T-helper 17 cell (primary cell): ENCODE data around the gene MAP2K3. TPM values are rescaled to one million over a fixed set of nuclear protein-coding genes. Genes with fewer than 3 reads are reported as not detected.
A peak's percentile ranks its signal among the peaks of the same experiment; 100 is the strongest.

Source experiments
- ATAC-seq: fragments of 150-1000 bp; cut with Tn5 transposase; 2 replicates; pipeline ENCODE4 v1.10.0; 2021; ENCODE audit warnings: mild to moderate bottlenecking, moderate library complexity
- DNase-seq, 3 donors: peaks; one replicate each; pipeline versions ENCODE4 v3.0.0 to v3.0.0-alpha.2; 2020 to 2021
- H3K9me3 ChIP-seq: one replicate; pipeline ENCODE4 v1.7.0; 2013; ENCODE audit warnings: low read length, mild to moderate bottlenecking; ENCODE audit not compliant: control insufficient read depth, poor library complexity, severe bottlenecking
- H3K27ac Mint-ChIP-seq: one replicate; pipeline ENCODE4 v1.8.0; 2022; ENCODE audit warnings: mild to moderate bottlenecking, moderate library complexity, mixed read lengths
- H3K27me3 Mint-ChIP-seq: one replicate; pipeline ENCODE4 v1.8.0; 2022; ENCODE audit warnings: mixed read lengths
- H3K36me3 Mint-ChIP-seq: one replicate; pipeline ENCODE4 v1.8.0; 2022; ENCODE audit warnings: low read depth, mixed read lengths
- H3K4me1 Mint-ChIP-seq: one replicate; pipeline ENCODE4 v1.8.0; 2022; ENCODE audit warnings: mild to moderate bottlenecking, mixed read lengths
- H3K4me3 Mint-ChIP-seq: one replicate; pipeline ENCODE4 v1.8.0; 2022; ENCODE audit warnings: mild to moderate bottlenecking, moderate library complexity, mixed read lengths
- total RNA-seq, 4 donors: library from RNA in 2 of 4; stranded (reverse) in 2 of 4; gene quantifications; one replicate each; pipeline ENCODE4 v1.2.3 and lab custom pipeline; 2022 to 2026

MAP2K3 gene
- total RNA-seq, 2 donors from 2014 or later, result 61.2 to 73.0 TPM

GRCh38 chr17:21291357-21291756 is 6.8 kb downstream of the MAP2K3 start:
- Mint-ChIP-seq H3K4me1 (peaks cover 35% of the 10 kb centered on the region), H3K27me3 (peaks cover 8% of the 10 kb centered on the region), H3K36me3 (peaks cover 4% of the 10 kb centered on the region), H3K27ac (peak overlapping the region; percentile 81), H3K4me3 (no peak overlapping the region)
- DNase-seq (no peak), ATAC-seq (no peak)
- no peaks in the 10 kb centered on the region for H3K9me3 ChIP-seq

GRCh38 chr17:21291862-21292261 is 7.4 kb downstream of the MAP2K3 start:
- Mint-ChIP-seq H3K36me3 (peaks cover 4% of the 10 kb centered on the region), H3K27ac (peak overlapping the region; percentile 81), H3K4me1 (peaks cover 30% of the 10 kb centered on the region), H3K27me3 (peaks cover 8% of the 10 kb centered on the region), H3K4me3 (no peak overlapping the region)
- no peak for DNase-seq
- H3K9me3 ChIP-seq, result no peaks in the 10 kb centered on the region
- no peak for ATAC-seq

GRCh38 chr17:21292867-21293830 is 8.6 kb downstream of the MAP2K3 start:
- H3K9me3 ChIP-seq, result no peaks in the 10 kb centered on the region
- Mint-ChIP-seq H3K4me1 (peaks cover 17% of the 10 kb centered on the region), H3K4me3 (no peak overlapping the region), H3K27ac (no peak overlapping the region), H3K27me3 (peaks cover 8% of the 10 kb centered on the region), H3K36me3 (peaks cover 4% of the 10 kb centered on the region)
- no peak for DNase-seq
- no peak for ATAC-seq

- Mint-ChIP-seq H3K4me1 (peaks cover 11% of the 10 kb centered on the region), H3K36me3 (peaks cover 4% of the 10 kb centered on the region), H3K27ac (peak overlapping the region; percentile 0), H3K27me3 (peaks cover 8% of the 10 kb centered on the region), H3K4me3 (no peak overlapping the region)
- no peaks in the 10 kb centered on the region for H3K9me3 ChIP-seq
- no peak for DNase-seq
- ATAC-seq, result no peak
Observed at GRCh38 chr17:21293831-21294210, 9.3 kb downstream of the MAP2K3 start.

GRCh38 chr17:21294321-21295035 is 10.0 kb downstream of the MAP2K3 start:
- Mint-ChIP-seq H3K36me3 (peaks cover 4% of the 10 kb centered on the region), H3K27me3 (peaks cover 8% of the 10 kb centered on the region), H3K27ac (peak overlapping the region; percentile 0), H3K4me3 (no peak overlapping the region), H3K4me1 (peaks cover 11% of the 10 kb centered on the region)
- DNase-seq (no peak), ATAC-seq (no peak)
- no peaks in the 10 kb centered on the region for H3K9me3 ChIP-seq

GRCh38 chr17:21295036-21295952 is 10.8 kb downstream of the MAP2K3 start:
- Mint-ChIP-seq H3K27ac (peak overlapping the region; percentile 0), H3K27me3 (peaks cover 8% of the 10 kb centered on the region), H3K4me3 (no peak overlapping the region), H3K36me3 (peaks cover 4% of the 10 kb centered on the region), H3K4me1 (peaks cover 11% of the 10 kb centered on the region)
- ATAC-seq (no peak), DNase-seq (no peak)
- H3K9me3 ChIP-seq, result no peaks in the 10 kb centered on the region

GRCh38 chr17:21296097-21297025 is 11.8 kb downstream of the MAP2K3 start:
- H3K4me3 Mint-ChIP-seq, result no peak overlapping the region
- peak overlapping the region; percentile 2 for H3K27ac Mint-ChIP-seq
- H3K4me1 Mint-ChIP-seq, result peaks cover 7% of the 10 kb centered on the region
- no peak for DNase-seq
- no peaks in the 10 kb centered on the region for H3K9me3 ChIP-seq
- H3K27me3 Mint-ChIP-seq, result peaks cover 8% of the 10 kb centered on the region
- peaks cover 4% of the 10 kb centered on the region for H3K36me3 Mint-ChIP-seq
- ATAC-seq, result no peak

- ATAC-seq (no peak), DNase-seq (no peak)
- no peak overlapping the region for H3K27ac Mint-ChIP-seq
- peaks cover 4% of the 10 kb centered on the region for H3K36me3 Mint-ChIP-seq
- no peak overlapping the region for H3K4me3 Mint-ChIP-seq
- peaks cover 7% of the 10 kb centered on the region for H3K4me1 Mint-ChIP-seq
- H3K9me3 ChIP-seq, result no peaks in the 10 kb centered on the region
- peaks cover 8% of the 10 kb centered on the region for H3K27me3 Mint-ChIP-seq
Observed at GRCh38 chr17:21297026-21297520, 12.6 kb downstream of the MAP2K3 start.

- ATAC-seq (no peak), DNase-seq (no peak)
- H3K36me3 Mint-ChIP-seq, result peaks cover 2% of the 10 kb centered on the region
- no peak overlapping the region for H3K4me3 Mint-ChIP-seq
- H3K9me3 ChIP-seq, result no peaks in the 10 kb centered on the region
- no peak overlapping the region for H3K27ac Mint-ChIP-seq
- H3K27me3 Mint-ChIP-seq, result peaks cover 3% of the 10 kb centered on the region
- peaks cover 4% of the 10 kb centered on the region for H3K4me1 Mint-ChIP-seq
Observed at GRCh38 chr17:21297597-21297996, 13.1 kb downstream of the MAP2K3 start.

GRCh38 chr17:21298056-21298982 is 13.8 kb downstream of the MAP2K3 start:
- H3K4me3 Mint-ChIP-seq, result no peak overlapping the region
- peaks cover 3% of the 10 kb centered on the region for H3K4me1 Mint-ChIP-seq
- H3K9me3 ChIP-seq, result no peaks in the 10 kb centered on the region
- H3K36me3 Mint-ChIP-seq, result peaks cover 4% of the 10 kb centered on the region
- no peak overlapping the region for H3K27ac Mint-ChIP-seq
- no peaks in the 10 kb centered on the region for H3K27me3 Mint-ChIP-seq
- ATAC-seq, result no peak
- no peak for DNase-seq

GRCh38 chr17:21298983-21299519 is 14.5 kb downstream of the MAP2K3 start:
- H3K9me3 ChIP-seq, result no peaks in the 10 kb centered on the region
- ATAC-seq (no peak), DNase-seq (no peak)
- H3K36me3 Mint-ChIP-seq, result peaks cover 4% of the 10 kb centered on the region
- no peak overlapping the region for H3K4me3 Mint-ChIP-seq
- no peak overlapping the region for H3K27ac Mint-ChIP-seq
- H3K27me3 Mint-ChIP-seq, result no peaks in the 10 kb centered on the region
- peaks cover 3% of the 10 kb centered on the region for H3K4me1 Mint-ChIP-seq
